ENCODE data around the gene INF2.

DNA sequence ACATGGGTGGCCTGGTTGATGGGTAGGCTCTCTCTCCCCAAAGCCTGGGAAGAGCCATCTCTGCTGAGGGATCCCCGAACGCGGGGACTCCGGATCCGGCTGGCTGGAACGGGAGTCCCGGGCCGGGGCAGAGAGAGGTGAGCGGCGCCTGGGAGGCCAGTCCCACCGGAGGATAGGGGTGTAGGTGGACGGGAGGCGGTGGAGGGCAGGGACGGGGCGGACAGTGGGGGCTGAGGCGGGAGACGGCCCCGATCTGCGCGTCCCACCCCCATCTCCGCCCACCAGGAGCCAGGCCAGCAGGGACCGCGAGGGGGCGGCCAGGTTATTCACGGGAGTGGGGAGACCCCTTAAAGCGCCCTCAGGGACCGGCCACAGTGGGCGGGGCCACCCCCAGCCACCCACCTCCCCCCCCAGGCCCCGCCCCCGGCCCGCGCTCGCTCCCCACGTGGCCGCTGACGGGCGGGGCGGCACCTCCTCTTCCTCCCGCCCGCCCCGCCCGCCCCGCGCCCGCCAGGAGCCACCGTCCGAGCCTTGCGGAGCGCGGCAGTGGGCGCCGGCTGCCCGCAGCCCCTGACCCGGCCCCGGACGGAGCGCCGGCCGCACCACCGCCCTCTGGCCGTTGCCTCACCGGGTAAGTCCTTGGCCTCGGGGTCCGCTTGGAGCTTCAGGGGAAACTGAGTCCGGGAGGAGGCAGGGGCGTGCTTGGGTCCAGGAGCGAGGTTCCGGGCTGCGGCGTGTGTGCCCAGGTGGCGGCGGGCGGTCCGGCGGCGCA lies at the start of gene INF2:
- TF ChIP-seq POLR2A (IDR thresholded peaks at IDR 0.05): no peak
- TF ChIP-seq, protein P1, sequence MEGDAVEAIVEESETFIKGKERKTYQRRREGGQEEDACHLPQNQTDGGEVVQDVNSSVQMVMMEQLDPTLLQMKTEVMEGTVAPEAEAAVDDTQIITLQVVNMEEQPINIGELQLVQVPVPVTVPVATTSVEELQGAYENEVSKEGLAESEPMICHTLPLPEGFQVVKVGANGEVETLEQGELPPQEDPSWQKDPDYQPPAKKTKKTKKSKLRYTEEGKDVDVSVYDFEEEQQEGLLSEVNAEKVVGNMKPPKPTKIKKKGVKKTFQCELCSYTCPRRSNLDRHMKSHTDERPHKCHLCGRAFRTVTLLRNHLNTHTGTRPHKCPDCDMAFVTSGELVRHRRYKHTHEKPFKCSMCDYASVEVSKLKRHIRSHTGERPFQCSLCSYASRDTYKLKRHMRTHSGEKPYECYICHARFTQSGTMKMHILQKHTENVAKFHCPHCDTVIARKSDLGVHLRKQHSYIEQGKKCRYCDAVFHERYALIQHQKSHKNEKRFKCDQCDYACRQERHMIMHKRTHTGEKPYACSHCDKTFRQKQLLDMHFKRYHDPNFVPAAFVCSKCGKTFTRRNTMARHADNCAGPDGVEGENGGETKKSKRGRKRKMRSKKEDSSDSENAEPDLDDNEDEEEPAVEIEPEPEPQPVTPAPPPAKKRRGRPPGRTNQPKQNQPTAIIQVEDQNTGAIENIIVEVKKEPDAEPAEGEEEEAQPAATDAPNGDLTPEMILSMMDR (IDR thresholded peaks at IDR 0.05): no peak
